MG63 (cell line): ENCODE measurements around the gene FANCC. TPM values are rescaled to one million over a fixed set of nuclear protein-coding genes. Genes with fewer than 3 reads are reported as not detected.

Experiments
- DNase-seq: peaks from one replicate; pipeline ENCODE4 v3.0.0-alpha.2; 2020
- H3K27me3 ChIP-seq: fragments of 250-450 bp; sonication (Bioruptor Pico); 2 replicates; pipeline ENCODE4 v1.5.1; 2020; ENCODE audit warnings: mild to moderate bottlenecking, moderate library complexity
- H3K36me3 ChIP-seq: fragments of 250-450 bp; sonication (Bioruptor Pico); 2 replicates; pipeline ENCODE4 v1.5.1; 2020; ENCODE audit warnings: mild to moderate bottlenecking, moderate library complexity
- H3K4me3 ChIP-seq: fragments of 250-450 bp; sonication (Bioruptor Pico); 2 replicates; pipeline ENCODE4 v1.5.1; 2020; ENCODE audit warnings: mild to moderate bottlenecking, moderate library complexity
- H3K9me3 ChIP-seq: fragments of 250-450 bp; sonication (Bioruptor Pico); 2 replicates; pipeline ENCODE4 v1.5.1; 2020; ENCODE audit warnings: mild to moderate bottlenecking, moderate library complexity
- total RNA-seq: library from RNA; depleted of rRNA; stranded (reverse); fragments of >200 nt; shearing (Covaris generic); gene quantifications from 2 replicates; pipeline ENCODE4 v1.2.3, GENCODE V29; 2014; ENCODE audit warnings: low replicate concordance

Gene FANCC
- total RNA-seq, 1 experiment from 2014 or later = 10.7 TPM

GRCh38 chr9:95197692-95198271 is 119.7 kb downstream of the FANCC start:
- Histone ChIP-seq H3K36me3 (no peaks in the 10 kb centered on the region), H3K27me3 (no peaks in the 10 kb centered on the region), H3K4me3 (no peak overlapping the region), H3K9me3 (no peaks in the 10 kb centered on the region)
- DNase-seq = peak; percentile 77

- no peak for DNase-seq
- H3K9me3 ChIP-seq = no peaks in the 10 kb centered on the region
- H3K36me3 ChIP-seq = no peaks in the 10 kb centered on the region
Measured at GRCh38 chr9:95193480-95193879, 124.0 kb downstream of the FANCC start.

GRCh38 chr9:95193067-95193466 is 124.4 kb downstream of the FANCC start:
- H3K4me3 ChIP-seq = no peak overlapping the region
- no peaks in the 10 kb centered on the region for H3K36me3 ChIP-seq
- no peak for DNase-seq
- no peaks in the 10 kb centered on the region for H3K27me3 ChIP-seq
- H3K9me3 ChIP-seq = no peaks in the 10 kb centered on the region

More at GRCh38 chr9:95193480-95193879, 124.0 kb downstream of the FANCC start:
- no peak overlapping the region for H3K4me3 ChIP-seq
- no peaks in the 10 kb centered on the region for H3K27me3 ChIP-seq

GRCh38 chr9:95192631-95193030 is 124.9 kb downstream of the FANCC start:
- Histone ChIP-seq H3K36me3 (no peaks in the 10 kb centered on the region), H3K9me3 (no peaks in the 10 kb centered on the region), H3K27me3 (no peaks in the 10 kb centered on the region), H3K4me3 (no peak overlapping the region)
- DNase-seq = no peak

GRCh38 chr9:95190413-95190812 is 127.1 kb downstream of the FANCC start:
- Histone ChIP-seq H3K4me3 (no peak overlapping the region), H3K27me3 (no peaks in the 10 kb centered on the region), H3K36me3 (no peaks in the 10 kb centered on the region), H3K9me3 (no peaks in the 10 kb centered on the region)
- no peak for DNase-seq

GRCh38 chr9:95189251-95190098 is 128.0 kb downstream of the FANCC start:
- H3K36me3 ChIP-seq = no peaks in the 10 kb centered on the region
- peak; percentile 55 for DNase-seq
- H3K27me3 ChIP-seq = no peaks in the 10 kb centered on the region
- no peaks in the 10 kb centered on the region for H3K9me3 ChIP-seq
- no peak overlapping the region for H3K4me3 ChIP-seq

- no peaks in the 10 kb centered on the region for H3K9me3 ChIP-seq
- H3K4me3 ChIP-seq = no peak overlapping the region
- DNase-seq = no peak
- H3K36me3 ChIP-seq = no peaks in the 10 kb centered on the region
- H3K27me3 ChIP-seq = no peaks in the 10 kb centered on the region
Measured at GRCh38 chr9:95188459-95188858, 129.1 kb downstream of the FANCC start.

- no peaks in the 10 kb centered on the region for H3K27me3 ChIP-seq
- H3K36me3 ChIP-seq = 0 out of 2 replicates have a peak, but pooled peaks cover 2% of the 10 kb centered on the region
- no peaks in the 10 kb centered on the region for H3K9me3 ChIP-seq
- DNase-seq = no peak
- no peak overlapping the region for H3K4me3 ChIP-seq
Measured at GRCh38 chr9:95185956-95186355, 131.6 kb downstream of the FANCC start.

- Histone ChIP-seq H3K9me3 (no peaks in the 10 kb centered on the region), H3K4me3 (no peak overlapping the region), H3K36me3 (0 out of 2 replicates have a peak, but pooled peaks cover 2% of the 10 kb centered on the region), H3K27me3 (no peaks in the 10 kb centered on the region)
- DNase-seq = no peak
Measured at GRCh38 chr9:95182854-95183563, 134.5 kb downstream of the FANCC start.

- H3K36me3 ChIP-seq = 0 out of 2 replicates have a peak, but pooled peaks cover 2% of the 10 kb centered on the region
- no peak overlapping the region for H3K4me3 ChIP-seq
- no peak for DNase-seq
- no peaks in the 10 kb centered on the region for H3K27me3 ChIP-seq
- H3K9me3 ChIP-seq = no peaks in the 10 kb centered on the region
Measured at GRCh38 chr9:95181835-95182234, 135.7 kb downstream of the FANCC start.

- no peaks in the 10 kb centered on the region for H3K27me3 ChIP-seq
- DNase-seq = no peak
- H3K4me3 ChIP-seq = no peak overlapping the region
- 0 out of 2 replicates have a peak, but pooled peaks cover 2% of the 10 kb centered on the region for H3K36me3 ChIP-seq
- no peaks in the 10 kb centered on the region for H3K9me3 ChIP-seq
Measured at GRCh38 chr9:95181226-95181818, 136.2 kb downstream of the FANCC start.

GRCh38 chr9:95177617-95178016 is 139.9 kb downstream of the FANCC start:
- Histone ChIP-seq H3K36me3 (0 out of 2 replicates have a peak, but pooled peaks cover 2% of the 10 kb centered on the region), H3K27me3 (no peaks in the 10 kb centered on the region), H3K9me3 (no peaks in the 10 kb centered on the region), H3K4me3 (no peak overlapping the region)
- no peak for DNase-seq

- H3K9me3 ChIP-seq = no peaks in the 10 kb centered on the region
Measured at GRCh38 chr9:95176755-95177319, 140.7 kb downstream of the FANCC start.

GRCh38 chr9:95175523-95175922 is 142.0 kb downstream of the FANCC start:
- no peaks in the 10 kb centered on the region for H3K27me3 ChIP-seq
- no peak for DNase-seq

More at GRCh38 chr9:95176755-95177319, 140.7 kb downstream of the FANCC start:
- H3K36me3 ChIP-seq = 0 out of 2 replicates have a peak, but pooled peaks cover 2% of the 10 kb centered on the region
- no peak overlapping the region for H3K4me3 ChIP-seq
- DNase-seq = no peak
- H3K27me3 ChIP-seq = no peaks in the 10 kb centered on the region

GRCh38 chr9:95174038-95174437 is 143.5 kb downstream of the FANCC start:
- Histone ChIP-seq H3K4me3 (no peak overlapping the region), H3K9me3 (no peaks in the 10 kb centered on the region), H3K36me3 (no peaks in the 10 kb centered on the region), H3K27me3 (no peaks in the 10 kb centered on the region)
- DNase-seq = no peak

More at GRCh38 chr9:95175523-95175922, 142.0 kb downstream of the FANCC start:
- Histone ChIP-seq H3K9me3 (no peaks in the 10 kb centered on the region), H3K4me3 (no peak overlapping the region), H3K36me3 (no peaks in the 10 kb centered on the region)

GRCh38 chr9:95171596-95171995 is 145.9 kb downstream of the FANCC start:
- no peak for DNase-seq
- Histone ChIP-seq H3K27me3 (no peaks in the 10 kb centered on the region), H3K36me3 (no peaks in the 10 kb centered on the region), H3K4me3 (no peak overlapping the region), H3K9me3 (no peaks in the 10 kb centered on the region)
